Osteocyte (in vitro differentiated cells): Measurements from ENCODE around the gene WDR64. TPM values are rescaled to one million over a fixed set of nuclear protein-coding genes. Genes with fewer than 3 reads are reported as not detected.

Experiments
- DNase-seq: peaks from one replicate; pipeline ENCODE4 v3.0.0; 2021; ENCODE audit warnings: mixed read lengths; ENCODE audit not compliant: unreplicated experiment; ENCODE audit errors: extremely low spot score
- H3K27ac Mint-ChIP-seq: one replicate; pipeline ENCODE4 v1.8.0; 2021; ENCODE audit warnings: mild to moderate bottlenecking, mixed read lengths; ENCODE audit not compliant: unreplicated experiment
- H3K27me3 Mint-ChIP-seq: one replicate; pipeline ENCODE4 v1.8.0; 2021; ENCODE audit warnings: mixed read lengths; ENCODE audit not compliant: unreplicated experiment
- H3K36me3 Mint-ChIP-seq: one replicate; pipeline ENCODE4 v1.8.0; 2021; ENCODE audit warnings: mixed read lengths; ENCODE audit not compliant: unreplicated experiment
- H3K4me1 Mint-ChIP-seq: one replicate; pipeline ENCODE4 v1.8.0; 2021; ENCODE audit warnings: mixed read lengths; ENCODE audit not compliant: unreplicated experiment
- H3K4me3 Mint-ChIP-seq: one replicate; pipeline ENCODE4 v1.8.0; 2021; ENCODE audit warnings: mild to moderate bottlenecking, moderate library complexity, mixed read lengths; ENCODE audit not compliant: unreplicated experiment
- H3K9me3 Mint-ChIP-seq: one replicate; pipeline ENCODE4 v1.8.0; 2021; ENCODE audit warnings: mixed read lengths; ENCODE audit not compliant: unreplicated experiment
- total RNA-seq: library from RNA; stranded (reverse); gene quantifications from 2 replicates; pipeline ENCODE4 v1.2.1, GENCODE V29; 2021
- TF ChIP-seq, protein P1 (sequence below): fragments of 200-600 bp; sonication (generic); IDR thresholded peaks from 2 replicates; pipeline ENCODE4 v1.5.0; 2021; ENCODE audit warnings: antibody characterized with exemption, mild to moderate bottlenecking, moderate library complexity

WDR64 gene
- total RNA-seq, 1 donor from 2014 or later: not detected

DNA sequence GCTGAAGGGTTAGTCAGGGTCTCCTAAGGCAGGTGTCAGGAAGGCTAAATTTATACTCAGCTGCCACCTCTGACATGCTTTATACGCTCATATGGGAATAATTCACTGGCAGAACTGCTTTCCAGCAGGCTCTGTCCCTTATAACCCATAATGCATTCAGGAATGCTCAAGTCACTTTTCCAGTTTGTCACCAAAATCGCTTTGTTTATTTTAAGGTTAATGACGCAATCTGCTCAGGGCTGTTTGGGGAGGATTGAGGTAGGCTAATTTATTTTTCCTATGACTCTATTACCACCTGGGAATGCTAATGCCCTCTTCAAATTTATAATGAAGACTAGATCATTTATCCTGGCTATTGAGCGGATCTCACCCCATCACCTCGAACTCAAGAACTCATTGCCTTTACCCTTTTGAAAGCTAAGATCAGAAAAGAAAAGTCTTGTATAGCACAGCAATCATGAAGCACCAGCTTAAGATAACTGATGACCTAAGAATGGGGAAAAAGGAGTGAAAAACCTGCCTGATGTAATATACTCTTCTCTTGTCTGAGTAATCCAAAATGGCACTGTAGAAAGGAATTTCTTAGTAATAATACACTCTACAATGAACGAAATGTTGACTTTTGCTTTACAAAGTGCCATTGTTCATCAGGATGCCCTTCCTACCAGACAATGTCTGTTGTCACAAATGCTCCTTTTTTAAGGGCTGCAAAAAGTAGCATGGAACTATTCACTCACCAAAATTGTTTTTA is 98.0 kb downstream of the WDR64 start:
- H3K36me3 Mint-ChIP-seq: no peaks in the 10 kb centered on the region
- H3K4me1 Mint-ChIP-seq: no peaks in the 10 kb centered on the region
- no peak overlapping the region for H3K4me3 Mint-ChIP-seq
- peaks cover 9% of the 10 kb centered on the region for H3K27me3 Mint-ChIP-seq
- H3K27ac Mint-ChIP-seq: no peak overlapping the region
- no peaks in the 10 kb centered on the region for H3K9me3 Mint-ChIP-seq
- TF ChIP-seq, protein P1, sequence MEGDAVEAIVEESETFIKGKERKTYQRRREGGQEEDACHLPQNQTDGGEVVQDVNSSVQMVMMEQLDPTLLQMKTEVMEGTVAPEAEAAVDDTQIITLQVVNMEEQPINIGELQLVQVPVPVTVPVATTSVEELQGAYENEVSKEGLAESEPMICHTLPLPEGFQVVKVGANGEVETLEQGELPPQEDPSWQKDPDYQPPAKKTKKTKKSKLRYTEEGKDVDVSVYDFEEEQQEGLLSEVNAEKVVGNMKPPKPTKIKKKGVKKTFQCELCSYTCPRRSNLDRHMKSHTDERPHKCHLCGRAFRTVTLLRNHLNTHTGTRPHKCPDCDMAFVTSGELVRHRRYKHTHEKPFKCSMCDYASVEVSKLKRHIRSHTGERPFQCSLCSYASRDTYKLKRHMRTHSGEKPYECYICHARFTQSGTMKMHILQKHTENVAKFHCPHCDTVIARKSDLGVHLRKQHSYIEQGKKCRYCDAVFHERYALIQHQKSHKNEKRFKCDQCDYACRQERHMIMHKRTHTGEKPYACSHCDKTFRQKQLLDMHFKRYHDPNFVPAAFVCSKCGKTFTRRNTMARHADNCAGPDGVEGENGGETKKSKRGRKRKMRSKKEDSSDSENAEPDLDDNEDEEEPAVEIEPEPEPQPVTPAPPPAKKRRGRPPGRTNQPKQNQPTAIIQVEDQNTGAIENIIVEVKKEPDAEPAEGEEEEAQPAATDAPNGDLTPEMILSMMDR: no peak
- no peak for DNase-seq

DNA sequence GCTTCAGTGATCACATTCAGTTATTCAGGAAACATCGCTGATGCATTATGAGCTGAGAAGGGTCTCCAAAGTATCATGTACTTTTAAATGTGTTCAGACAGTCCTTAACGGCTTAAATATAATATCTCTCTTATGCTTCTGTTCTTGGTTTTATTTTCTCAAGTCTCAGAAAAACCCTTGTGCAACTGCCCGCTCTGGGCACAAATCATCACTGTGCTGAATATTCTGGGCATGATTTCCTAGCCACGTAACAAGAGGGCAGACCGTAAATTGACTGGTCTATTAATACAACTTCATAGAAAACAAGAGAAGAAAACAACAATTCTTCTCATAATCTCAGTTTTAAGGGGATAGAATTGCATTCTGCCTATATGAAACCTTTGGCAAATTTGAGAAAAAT is 99.4 kb downstream of the WDR64 start:
- no peak overlapping the region for H3K4me3 Mint-ChIP-seq
- H3K9me3 Mint-ChIP-seq: peaks cover 7% of the 10 kb centered on the region
- no peak overlapping the region for H3K27ac Mint-ChIP-seq
- H3K4me1 Mint-ChIP-seq: no peaks in the 10 kb centered on the region
- DNase-seq: no peak
- TF ChIP-seq, protein P1: no peak
- H3K36me3 Mint-ChIP-seq: no peaks in the 10 kb centered on the region
- peaks cover 13% of the 10 kb centered on the region for H3K27me3 Mint-ChIP-seq

DNA sequence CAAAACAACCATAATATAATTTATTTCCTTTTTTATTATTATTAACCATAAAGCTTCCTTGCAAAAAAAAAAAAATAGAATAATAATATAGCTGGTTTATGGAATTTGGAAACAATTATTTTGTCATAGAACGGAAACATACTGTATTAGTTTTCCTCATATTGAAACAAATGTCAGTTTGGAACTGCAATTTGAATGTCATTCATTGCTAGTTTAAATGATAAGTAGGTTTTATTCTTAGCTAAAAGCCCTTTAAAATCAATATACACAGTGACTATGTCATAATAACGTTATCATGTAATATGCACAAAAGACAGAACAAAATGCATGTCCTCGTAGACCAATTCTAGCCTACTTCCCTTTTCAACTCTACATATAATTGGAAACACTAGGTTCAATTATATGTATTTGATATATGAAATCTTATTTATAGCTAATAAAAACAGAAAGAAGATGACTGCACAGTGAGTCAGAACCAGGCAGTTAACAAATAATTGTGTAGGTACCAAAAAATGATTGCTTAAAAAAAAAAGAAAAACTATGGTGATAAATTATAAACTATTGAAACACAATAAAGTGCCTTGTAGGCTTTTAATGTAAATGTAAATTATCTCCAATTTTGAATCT is 110.7 kb downstream of the WDR64 start:
- Mint-ChIP-seq H3K27me3 (peaks cover 36% of the 10 kb centered on the region), H3K4me3 (no peak overlapping the region), H3K36me3 (no peaks in the 10 kb centered on the region), H3K4me1 (no peaks in the 10 kb centered on the region), H3K27ac (no peak overlapping the region), H3K9me3 (no peaks in the 10 kb centered on the region)
- DNase-seq: no peak
- TF ChIP-seq, protein P1: no peak

DNA sequence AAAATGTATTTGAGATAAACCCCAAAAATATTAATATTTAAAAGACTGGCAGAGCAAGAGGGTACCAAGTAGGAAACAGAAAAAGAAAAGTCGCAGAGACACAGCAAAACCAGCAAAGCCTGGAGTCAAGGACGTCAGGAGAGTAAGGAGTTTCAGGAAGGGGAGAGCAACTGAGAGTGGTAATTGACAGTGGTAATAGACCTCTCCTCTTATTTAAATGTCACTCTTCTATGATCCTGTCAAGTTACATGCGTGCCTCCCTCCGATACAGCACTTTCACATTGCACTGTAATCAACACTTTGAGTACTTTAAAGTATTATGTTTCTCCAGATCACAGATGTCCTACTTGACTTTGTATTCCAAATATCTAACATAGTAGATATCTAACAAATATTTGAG is 113.3 kb downstream of the WDR64 start:
- Mint-ChIP-seq H3K4me1 (no peaks in the 10 kb centered on the region), H3K27me3 (peaks cover 24% of the 10 kb centered on the region), H3K4me3 (no peak overlapping the region), H3K9me3 (no peaks in the 10 kb centered on the region), H3K27ac (no peak overlapping the region), H3K36me3 (no peaks in the 10 kb centered on the region)
- DNase-seq: no peak
- TF ChIP-seq, protein P1: no peak

DNA sequence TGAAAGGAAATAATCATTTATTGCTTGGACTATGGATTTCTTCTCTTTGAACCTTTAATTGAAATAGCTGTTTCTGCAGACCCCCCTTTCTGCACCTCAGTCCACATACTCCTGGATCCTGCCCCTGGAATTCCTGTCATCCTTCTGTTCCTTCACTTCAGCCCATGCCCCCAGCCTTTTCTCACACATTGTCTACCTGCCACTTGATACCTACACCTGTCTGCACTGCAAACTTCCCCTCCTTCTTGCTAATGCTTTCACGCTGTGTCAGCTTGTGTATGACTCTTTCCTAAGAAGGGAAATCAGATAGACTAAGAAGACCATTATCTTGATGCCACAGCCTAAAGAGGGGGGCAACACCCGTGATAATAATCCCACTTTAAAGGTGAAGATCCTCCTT is 115.7 kb downstream of the WDR64 start:
- no peak for DNase-seq
- H3K4me1 Mint-ChIP-seq: peaks cover 4% of the 10 kb centered on the region
- H3K27ac Mint-ChIP-seq: no peak overlapping the region
- no peaks in the 10 kb centered on the region for H3K9me3 Mint-ChIP-seq
- no peaks in the 10 kb centered on the region for H3K36me3 Mint-ChIP-seq
- peaks cover 14% of the 10 kb centered on the region for H3K27me3 Mint-ChIP-seq
- TF ChIP-seq, protein P1: no peak
- no peak overlapping the region for H3K4me3 Mint-ChIP-seq
